Activated B cell treated with CpG ODN at 0.5 μM for 24 hours (primary cell): Measurements from ENCODE around the gene LARGE1. TPM values are rescaled to one million over a fixed set of nuclear protein-coding genes. Genes with fewer than 3 reads are reported as not detected.
A peak's percentile ranks its signal among the peaks of the same experiment; 100 is the strongest.

Experiments used
- ATAC-seq: fragments of 200-7000 bp; cut with Tn5 transposase; one replicate; pipeline ENCODE4 v1.10.0; 2021; ENCODE audit warnings: low read depth, mild to moderate bottlenecking, moderate library complexity
- CTCF ChIA-PET: fragments of 350-600 bp; sonication (Branson Sonifier 250); formaldehyde crosslinking; loops from one replicate; lab custom pipeline; 2021; ENCODE audit warnings: antibody characterized with exemption; lab: Charles Lee
- POLR2A ChIA-PET: fragments of 350-600 bp; sonication (Branson Sonifier 250); formaldehyde crosslinking; loops from one replicate; lab custom pipeline; 2021; ENCODE audit warnings: antibody characterized with exemption; lab: Charles Lee
- DNase-seq: peaks from one replicate; pipeline ENCODE4 v3.0.0; 2022
- H3K27ac Mint-ChIP-seq: one replicate; pipeline ENCODE4 v1.8.0; 2020; ENCODE audit warnings: mixed read lengths
- H3K27me3 Mint-ChIP-seq: one replicate; pipeline ENCODE4 v1.8.0; 2021; ENCODE audit warnings: mixed read lengths
- H3K36me3 Mint-ChIP-seq: one replicate; pipeline ENCODE4 v1.8.0; 2021; ENCODE audit warnings: low read depth, mixed read lengths
- H3K4me1 Mint-ChIP-seq: one replicate; pipeline ENCODE4 v1.8.0; 2021; ENCODE audit warnings: mixed read lengths
- H3K4me3 Mint-ChIP-seq: one replicate; pipeline ENCODE4 v1.8.0; 2020; ENCODE audit warnings: mild to moderate bottlenecking, mixed read lengths
- H3K9me3 Mint-ChIP-seq: one replicate; pipeline ENCODE4 v1.8.0; 2020; ENCODE audit warnings: mixed read lengths
- CTCF ChIP-seq: fragments of 200-600 bp; IDR thresholded peaks from one replicate; pipeline ENCODE4 v1.8.0; 2022; ENCODE audit warnings: antibody characterized with exemption, mild to moderate bottlenecking
- intact Hi-C: fragments of 100-400 bp; cut with micrococcal nuclease; formaldehyde crosslinking; loops from one replicate; pipeline ENCODE4 v1.15.1; 2024
- total RNA-seq: library from RNA; stranded (reverse); gene quantifications from 2 replicates; pipeline ENCODE4 v1.2.3, GENCODE V29; 2022

LARGE1 gene
- total RNA-seq, 1 donor from 2014 or later = 22.2 TPM

- no peak overlapping the region for H3K4me3 Mint-ChIP-seq
- CTCF ChIA-PET = no interaction called here
- no peak for TF ChIP-seq CTCF
- H3K27me3 Mint-ChIP-seq = peaks cover 16% of the 10 kb centered on the region
- H3K4me1 Mint-ChIP-seq = peaks cover 11% of the 10 kb centered on the region
- H3K27ac Mint-ChIP-seq = no peak overlapping the region
- DNase-seq (no peak), ATAC-seq (no peak)
- H3K9me3 Mint-ChIP-seq = no peaks in the 10 kb centered on the region
- POLR2A ChIA-PET = interaction anchor here (0.8 kb wide), 1 partner anchor 9 kb away, joined by 3 read pairs; no protein-coding TSS in a partner anchor
- no peaks in the 10 kb centered on the region for H3K36me3 Mint-ChIP-seq
- intact Hi-C loops = no loop called here
Observed at GRCh38 chr22:33927752-33928151, 7.5 kb upstream of the LARGE1 start.

GRCh38 chr22:33925194-33925593, 4.9 kb upstream of the LARGE1 start:
- no peak for DNase-seq
- peaks cover 20% of the 10 kb centered on the region for H3K4me1 Mint-ChIP-seq
- POLR2A ChIA-PET = no interaction called here
- CTCF ChIA-PET = interaction anchor here (1.1 to 4.7 kb wide), 3 partner anchors 180 to 405 kb away, joined by 3 to 43 read pairs (median 39); no protein-coding TSS in a partner anchor
- intact Hi-C loops = no loop called here
- H3K27ac Mint-ChIP-seq = no peak overlapping the region
- TF ChIP-seq CTCF = no peak
- peaks cover 10% of the 10 kb centered on the region for H3K27me3 Mint-ChIP-seq
- H3K9me3 Mint-ChIP-seq = no peaks in the 10 kb centered on the region
- no peak overlapping the region for H3K4me3 Mint-ChIP-seq
- no peaks in the 10 kb centered on the region for H3K36me3 Mint-ChIP-seq
- ATAC-seq = no peak

- CTCF ChIA-PET = interaction anchor here (1.1 to 4.7 kb wide), 16 partner anchors 9 to 623 kb away, joined by 3 to 61 read pairs (median 3); no protein-coding TSS in a partner anchor
- POLR2A ChIA-PET = interaction anchor here (1.8 kb wide), 1 partner anchor 26 kb away, joined by 6 read pairs; no protein-coding TSS in a partner anchor
- Mint-ChIP-seq H3K9me3 (no peaks in the 10 kb centered on the region), H3K36me3 (no peaks in the 10 kb centered on the region), H3K4me3 (peak overlapping the region; percentile 63), H3K4me1 (peaks cover 27% of the 10 kb centered on the region), H3K27ac (no peak overlapping the region), H3K27me3 (peaks cover 10% of the 10 kb centered on the region)
- DNase-seq = no peak
- TF ChIP-seq CTCF = no peak
- ATAC-seq = no peak
- intact Hi-C loops = loop anchor here (1.0 to 5.0 kb wide), 4 partner anchors 188 to 1234 kb away; no protein-coding TSS in a partner anchor
Observed at GRCh38 chr22:33923660-33924246, 3.5 kb upstream of the LARGE1 start.

- no peak for ATAC-seq
- H3K27ac Mint-ChIP-seq = peak overlapping the region; percentile 46
- no peaks in the 10 kb centered on the region for H3K36me3 Mint-ChIP-seq
- H3K4me3 Mint-ChIP-seq = peak overlapping the region; percentile 88
- peaks cover 35% of the 10 kb centered on the region for H3K4me1 Mint-ChIP-seq
- peaks cover 10% of the 10 kb centered on the region for H3K27me3 Mint-ChIP-seq
- POLR2A ChIA-PET = interaction anchor here (0.6 to 3.8 kb wide), 5 partner anchors 9 to 620 kb away, joined by 3 to 16 read pairs (median 4); no protein-coding TSS in a partner anchor
- no peak for TF ChIP-seq CTCF
- no peaks in the 10 kb centered on the region for H3K9me3 Mint-ChIP-seq
- no peak for DNase-seq
- CTCF ChIA-PET = interaction anchor here (0.7 to 4.7 kb wide), 19 partner anchors 10 to 622 kb away, joined by 3 to 61 read pairs (median 3); no protein-coding TSS in a partner anchor
- intact Hi-C loops = loop anchor here (1.0 to 5.0 kb wide), 4 partner anchors 188 to 1234 kb away; no protein-coding TSS in a partner anchor
Observed at GRCh38 chr22:33923033-33923432, 2.8 kb upstream of the LARGE1 start.

GRCh38 chr22:33922349-33922681, 2.0 kb upstream of the LARGE1 start:
- intact Hi-C loops = loop anchor here (1.0 to 5.0 kb wide), 3 partner anchors 69 to 1235 kb away; no protein-coding TSS in a partner anchor
- ChIA-PET CTCF (interaction anchor here (0.7 to 4.7 kb wide), 10 partner anchors 13 to 621 kb away, joined by 3 to 61 read pairs (median 7); no protein-coding TSS in a partner anchor), POLR2A (interaction anchor here (0.6 to 3.8 kb wide), 7 partner anchors 25 to 620 kb away, joined by 3 to 16 read pairs (median 4); no protein-coding TSS in a partner anchor)
- H3K4me1 Mint-ChIP-seq = peaks cover 41% of the 10 kb centered on the region
- ATAC-seq (no peak), DNase-seq (peak; percentile 24)
- peaks cover 10% of the 10 kb centered on the region for H3K27me3 Mint-ChIP-seq
- H3K9me3 Mint-ChIP-seq = no peaks in the 10 kb centered on the region
- no peak for TF ChIP-seq CTCF
- no peaks in the 10 kb centered on the region for H3K36me3 Mint-ChIP-seq
- peak overlapping the region; percentile 46 for H3K27ac Mint-ChIP-seq
- peak overlapping the region; percentile 88 for H3K4me3 Mint-ChIP-seq
